ENCODE results near the gene LMAN2L.
A peak's percentile ranks its signal among the peaks of the same experiment; 100 is the strongest.

LMAN2L gene

DNA sequence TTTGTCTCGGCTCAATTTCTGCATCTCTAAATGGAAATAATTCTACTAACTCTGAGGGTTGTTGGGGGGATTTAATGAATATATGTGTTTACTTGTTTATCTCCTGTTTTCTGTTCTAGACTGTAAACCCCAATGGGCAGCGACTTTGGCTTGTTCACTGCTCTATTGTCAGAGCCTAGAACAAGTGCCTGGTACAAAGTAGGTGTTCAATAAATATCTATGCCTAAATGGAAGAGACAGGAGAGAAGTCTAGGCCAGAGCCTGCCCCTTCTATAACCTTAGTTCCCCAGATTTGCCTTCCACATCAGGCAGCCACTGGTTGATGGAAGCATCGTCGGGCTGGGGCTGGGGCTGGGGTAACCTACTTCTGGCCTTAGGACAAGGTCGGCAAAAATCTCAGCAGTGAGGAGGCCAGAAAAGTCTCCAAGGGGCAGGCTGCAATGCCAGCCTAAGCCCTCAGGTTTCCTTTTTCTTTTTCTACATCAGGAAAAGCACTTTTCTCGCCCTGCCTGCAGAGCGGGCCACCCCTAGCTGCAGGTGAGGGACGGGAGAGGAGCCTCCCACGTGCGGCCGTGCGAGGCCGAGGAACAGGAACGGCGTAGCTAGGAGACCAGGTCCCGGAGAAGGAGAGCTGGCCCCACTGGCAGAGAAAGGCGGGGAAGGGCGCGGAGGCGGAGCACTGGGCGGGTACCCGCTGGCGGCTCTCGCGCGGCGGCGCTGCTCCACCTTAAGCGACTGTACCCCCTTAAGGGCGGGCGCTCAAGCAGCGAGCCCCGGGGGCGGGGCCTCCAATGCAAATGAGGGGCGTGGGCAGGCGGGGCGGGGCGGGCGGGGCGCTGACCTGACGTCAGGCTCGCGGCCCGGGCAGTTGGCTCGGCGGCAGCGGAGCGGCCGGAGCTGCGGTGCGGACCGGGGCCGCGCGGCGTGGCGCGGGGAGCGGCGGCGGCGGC, 20.4 kb upstream of the LMAN2L start, which contains the start of gene CNNM4:
CNNM4 (plus strand) TSS at position 867 of the 950 bp plus-strand sequence. CDS start 98 bp downstream, outside the sequence.
- peak; percentile 81 for DNase-seq

DNA sequence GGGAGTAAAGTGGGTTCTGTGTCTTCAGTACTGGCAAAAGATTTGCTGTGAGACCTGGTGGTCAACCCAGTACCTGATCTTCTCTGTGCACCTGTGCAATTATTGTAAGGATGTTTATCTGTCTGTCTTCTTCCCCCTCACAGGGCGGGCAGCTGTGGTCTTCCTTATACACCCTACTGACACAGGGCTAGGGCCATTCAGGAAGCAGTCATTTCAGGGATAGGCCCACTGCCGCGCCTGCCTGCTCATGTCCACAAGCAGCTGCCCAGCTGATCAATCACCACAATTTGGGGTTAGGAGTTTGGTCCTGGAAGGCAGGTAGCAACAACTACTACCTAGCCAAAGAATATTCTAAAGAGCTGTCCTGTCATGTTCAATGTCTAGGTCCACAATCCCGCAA, 19.7 kb upstream of the LMAN2L start:
- no peak for DNase-seq

GRCh38 chr2:96758987-96759386, 19.1 kb upstream of the LMAN2L start:
- no peak for DNase-seq

- DNase-seq, result no peak
Observed at GRCh38 chr2:96757477-96757860, 17.6 kb upstream of the LMAN2L start.

DNA sequence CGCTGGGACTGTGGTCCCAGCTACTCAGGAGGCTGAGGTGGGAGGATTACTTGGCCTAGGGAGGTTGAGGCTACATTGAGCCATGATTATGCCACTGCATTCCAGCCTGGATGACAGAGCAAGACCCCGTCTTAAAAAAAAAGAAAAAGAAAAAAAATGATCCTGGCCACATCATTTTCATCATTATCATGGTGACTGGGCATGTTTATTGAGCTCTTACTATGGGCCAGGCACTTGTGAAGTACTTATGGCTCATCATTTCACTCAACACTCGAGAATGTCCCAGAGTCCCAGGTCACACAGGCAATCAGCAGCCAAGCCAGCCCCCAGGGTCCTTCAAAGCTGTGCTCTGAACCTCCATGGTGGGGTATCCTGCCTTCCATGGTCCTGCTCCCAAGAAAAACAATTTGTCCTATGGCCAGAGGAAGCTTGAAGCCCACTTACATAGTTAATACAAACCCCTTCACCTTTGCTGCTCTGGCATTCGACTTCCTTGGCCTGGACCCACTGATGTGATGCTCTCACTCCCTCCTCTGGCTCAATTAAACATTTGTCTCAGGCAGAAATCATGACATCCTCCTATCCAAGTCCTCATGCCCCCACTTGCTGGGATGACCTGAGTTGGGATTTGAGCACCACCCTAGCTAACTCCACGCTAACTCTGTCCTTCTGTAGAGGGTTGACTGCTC, 17.1 kb upstream of the LMAN2L start:
- DNase-seq, result no peak

GRCh38 chr2:96754317-96754716, 14.5 kb upstream of the LMAN2L start:
- no peak for DNase-seq

DNA sequence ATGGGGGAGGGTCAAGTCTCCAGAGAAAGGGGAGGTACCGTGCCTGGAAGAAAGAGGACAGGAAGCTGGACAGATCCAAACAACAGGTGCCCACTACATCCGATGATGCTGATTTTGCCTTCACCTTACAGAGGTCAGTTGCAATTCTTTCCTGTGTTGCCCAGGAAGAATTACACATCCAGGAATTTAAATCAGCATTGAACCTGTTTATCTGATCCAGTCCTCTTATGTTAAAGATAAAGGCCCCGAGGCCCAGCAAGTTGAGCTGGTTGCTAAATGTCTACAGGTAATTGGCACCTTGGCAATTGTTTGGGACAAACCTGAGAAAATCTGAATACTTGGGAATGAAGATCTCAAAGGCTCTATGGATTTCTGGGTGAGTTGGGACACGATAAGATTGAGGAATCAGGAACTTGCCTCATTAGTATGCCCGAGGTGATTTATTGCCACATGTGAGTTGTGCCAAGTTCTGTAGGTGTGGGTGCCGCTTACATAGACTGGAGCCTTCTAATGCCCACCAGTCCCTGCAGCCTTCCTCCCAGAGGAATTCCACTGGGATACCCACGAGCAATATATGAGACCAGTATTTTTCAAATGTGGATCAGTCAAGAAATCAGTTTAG, 13.9 kb upstream of the LMAN2L start:
- DNase-seq, result no peak

DNA sequence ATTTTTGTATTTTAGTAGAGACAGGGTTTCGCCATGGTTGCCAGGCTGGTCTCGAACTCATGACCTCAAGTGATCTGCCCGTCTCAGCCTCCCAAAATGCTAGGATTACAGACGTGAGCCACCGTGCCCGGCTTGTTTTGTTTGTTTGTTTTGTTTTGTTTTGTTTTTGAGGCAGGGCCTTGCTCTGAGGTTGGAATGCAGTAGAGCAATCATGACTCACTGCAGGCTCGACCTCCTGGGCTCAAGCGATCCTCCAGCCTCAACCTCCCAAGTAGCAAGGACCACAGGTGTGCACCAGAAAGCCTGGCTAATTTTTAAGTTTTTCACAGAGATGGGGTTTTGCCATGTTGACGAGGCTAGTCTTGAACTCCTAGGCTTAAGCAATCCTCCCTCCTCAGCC, 11.9 kb upstream of the LMAN2L start:
- DNase-seq, result no peak

GRCh38 chr2:96747061-96747617, 7.3 kb upstream of the LMAN2L start:
- no peak for DNase-seq

GRCh38 chr2:96739076-96739632, 710 bp downstream of the LMAN2L start:
- no peak for DNase-seq

DNA sequence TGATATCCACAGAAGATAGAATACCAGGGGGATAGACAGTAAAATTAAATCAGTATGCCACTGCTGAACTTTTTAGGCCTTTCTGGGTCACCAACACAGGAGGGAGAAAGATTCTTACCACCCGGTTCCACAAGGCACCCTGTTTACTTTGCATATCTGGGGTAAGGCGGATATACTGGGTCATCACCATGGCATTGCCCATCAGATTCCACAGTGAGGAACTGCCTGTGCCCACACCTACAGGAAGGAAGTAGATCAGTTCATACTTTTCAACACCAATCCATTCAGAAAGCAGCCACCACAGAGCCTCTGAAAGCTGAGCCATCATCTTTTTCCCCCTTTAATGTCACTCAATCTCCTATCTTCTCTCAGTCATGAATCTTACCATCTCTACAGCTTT, 2.0 kb downstream of the LMAN2L start:
- DNase-seq, result no peak

DNA sequence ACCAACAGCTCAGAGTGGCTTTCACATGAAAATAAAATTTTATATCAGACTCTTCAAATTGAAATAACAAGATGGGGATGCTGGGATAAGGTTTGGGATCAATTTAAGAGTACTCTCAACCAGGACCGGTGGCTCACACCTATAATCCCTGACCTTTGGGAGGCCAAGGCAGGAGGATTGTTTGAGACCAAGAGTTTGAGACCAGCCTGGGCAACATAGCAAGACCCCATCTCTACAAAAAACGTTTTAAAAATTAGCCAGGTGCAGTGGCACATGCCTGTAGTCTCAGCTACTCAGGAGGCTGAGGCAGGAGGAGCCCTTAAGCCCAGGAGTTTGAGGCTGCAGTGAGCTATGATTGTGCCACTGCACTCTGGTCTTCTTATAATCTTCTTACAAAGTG, 2.6 kb downstream of the LMAN2L start:
- no peak for DNase-seq

DNA sequence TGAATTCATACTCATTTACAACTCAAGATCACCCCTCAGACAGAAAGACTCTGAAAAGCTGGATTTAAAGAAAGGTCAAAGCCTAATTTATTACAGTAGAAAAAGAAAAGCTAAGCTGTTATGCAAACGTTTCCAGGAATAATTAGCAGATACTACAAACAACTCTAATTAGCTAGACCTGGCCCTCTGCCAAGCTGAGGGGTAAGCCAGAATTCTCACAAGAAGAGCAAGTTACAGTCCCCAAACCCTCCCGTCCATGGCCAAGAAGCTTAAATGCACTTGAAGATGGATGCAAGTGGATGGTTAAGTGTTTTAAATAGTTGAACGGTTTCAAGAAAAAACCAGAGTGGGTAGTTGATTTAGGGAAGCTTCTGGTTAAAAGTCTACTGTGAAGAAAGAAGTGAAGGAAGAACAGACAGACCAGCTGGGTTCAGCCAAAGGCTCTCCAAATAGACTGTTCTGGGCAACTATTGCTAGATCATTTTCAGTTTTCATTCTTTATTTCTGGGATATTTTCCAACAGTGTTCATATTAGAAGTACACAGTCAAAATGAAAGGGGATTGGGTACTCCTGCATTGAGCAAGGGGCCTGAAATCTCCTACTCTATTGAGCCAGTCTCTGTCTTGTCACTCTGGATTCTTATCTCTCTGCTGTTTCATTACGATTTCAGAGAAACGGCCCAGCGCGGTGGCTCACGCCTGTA, 4.8 kb downstream of the LMAN2L start:
- DNase-seq, result no peak

DNA sequence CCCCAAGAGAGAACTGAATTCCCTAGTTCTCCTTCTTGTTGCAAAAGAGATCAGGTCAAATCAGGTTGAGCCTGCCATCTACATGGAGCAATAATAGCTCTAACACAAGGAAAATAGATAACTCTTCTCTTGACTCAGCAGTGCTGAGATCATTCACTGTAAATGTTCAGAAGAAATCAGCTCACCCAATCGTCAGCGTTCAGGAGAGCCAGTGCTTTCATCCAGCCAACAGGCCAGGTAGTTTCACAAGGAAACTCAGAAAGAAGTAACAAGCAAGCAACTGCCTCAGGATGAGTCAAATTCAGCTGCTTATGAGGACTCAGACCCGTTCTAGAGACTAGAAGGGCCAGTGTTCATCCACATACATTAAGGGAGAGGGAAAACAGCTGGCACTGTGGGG, 5.9 kb downstream of the LMAN2L start:
- no peak for DNase-seq

DNA sequence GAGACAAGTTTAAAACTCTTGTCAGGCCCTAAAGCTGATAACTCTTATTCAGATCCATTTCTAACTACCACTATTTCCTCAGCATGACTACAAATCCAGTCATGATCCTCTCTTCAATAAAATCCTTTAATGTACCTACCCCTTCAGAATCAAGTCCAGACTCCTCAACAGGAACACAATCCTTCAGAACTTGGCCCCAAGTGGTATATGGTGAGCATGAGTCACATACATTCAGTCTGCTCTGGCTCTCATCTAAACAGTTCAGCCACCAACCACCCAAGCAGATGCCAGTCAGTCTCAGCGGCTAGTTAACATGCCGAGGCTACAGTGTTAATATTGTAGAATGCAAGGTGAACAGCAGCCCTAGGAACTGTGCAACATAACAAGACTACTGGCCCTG, 9.7 kb downstream of the LMAN2L start:
- no peak for DNase-seq

DNA sequence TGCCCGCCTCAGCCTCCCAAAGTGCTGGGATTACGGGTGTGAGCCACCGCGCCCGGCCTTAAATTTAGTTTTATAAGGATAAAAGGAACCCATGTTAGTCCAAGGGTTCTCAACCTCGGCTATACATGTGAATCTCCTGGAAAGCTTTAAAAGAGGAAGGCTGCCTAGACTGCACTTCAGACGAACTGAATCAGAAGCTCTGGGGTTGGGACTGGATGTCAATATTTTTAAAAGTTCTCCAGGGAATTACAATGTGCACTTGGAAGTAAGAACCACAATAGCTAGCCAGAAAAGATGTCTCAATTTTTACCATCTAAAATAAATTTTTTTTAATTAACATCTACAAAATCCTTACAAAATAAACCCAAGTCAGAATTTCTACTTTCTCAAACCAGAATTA, 10.1 kb downstream of the LMAN2L start:
- DNase-seq, result no peak

DNA sequence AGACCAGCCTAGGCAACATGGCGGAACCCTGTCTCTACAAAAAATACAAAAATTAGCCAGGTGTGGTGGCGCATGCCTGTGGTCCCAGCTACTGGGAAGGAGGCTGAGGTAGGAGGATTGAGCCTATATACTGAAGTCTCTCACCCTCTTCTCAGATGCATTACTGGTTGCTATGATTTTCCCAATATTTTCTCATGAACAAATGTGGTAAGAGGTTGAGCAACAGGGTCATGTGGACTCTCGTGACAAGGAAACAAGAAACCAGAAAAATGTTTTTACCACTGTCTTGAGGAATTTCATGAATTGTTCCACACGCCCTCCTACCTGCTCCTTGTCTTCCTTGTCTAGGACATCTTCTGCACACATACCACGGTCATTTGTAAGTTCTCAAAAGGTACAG, 12.4 kb downstream of the LMAN2L start:
- DNase-seq, result no peak

DNA sequence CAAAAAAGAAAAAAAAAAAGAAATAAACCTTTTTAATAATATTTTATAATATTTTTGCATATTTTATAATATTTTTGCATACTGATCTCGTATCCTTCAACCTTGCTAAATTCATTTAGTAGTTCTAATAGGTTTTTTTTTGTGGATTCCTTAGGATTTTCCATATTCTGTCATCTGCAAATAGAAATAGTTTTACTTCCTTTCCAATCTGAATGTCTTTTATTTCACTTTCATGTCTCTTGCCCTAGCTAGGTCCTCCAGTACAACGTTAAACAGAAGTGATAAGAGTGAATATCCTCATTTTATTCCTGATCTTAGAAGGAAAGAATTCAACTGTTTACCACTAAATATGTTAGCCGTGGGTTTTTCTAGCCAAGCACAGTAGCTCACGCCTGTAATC, 13.7 kb downstream of the LMAN2L start:
- DNase-seq, result no peak

GRCh38 chr2:96716388-96716787, 23.5 kb downstream of the LMAN2L start:
- DNase-seq, result no peak

GRCh38 chr2:96715658-96716057, 24.2 kb downstream of the LMAN2L start:
- no peak for DNase-seq

DNA sequence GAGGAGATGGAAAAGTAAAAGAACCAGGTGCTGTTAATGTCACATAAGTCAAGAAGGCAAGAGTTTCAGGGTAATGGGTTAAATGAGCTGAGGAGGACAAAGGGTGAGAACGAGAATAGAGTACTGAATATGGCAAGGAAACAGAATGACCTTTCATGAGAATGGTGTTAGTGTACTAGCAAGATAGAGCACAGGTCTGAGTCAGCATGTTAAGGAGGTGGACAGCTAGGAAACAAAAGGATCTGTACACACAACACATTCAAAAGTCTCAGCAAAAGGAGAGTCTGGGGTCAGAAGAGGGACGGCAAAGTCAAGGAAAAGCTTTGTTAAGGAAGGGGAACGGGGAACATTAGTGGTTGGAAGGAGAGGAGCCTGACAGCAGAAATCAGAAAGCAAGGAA, 28.9 kb downstream of the LMAN2L start:
- no peak for DNase-seq

DNA sequence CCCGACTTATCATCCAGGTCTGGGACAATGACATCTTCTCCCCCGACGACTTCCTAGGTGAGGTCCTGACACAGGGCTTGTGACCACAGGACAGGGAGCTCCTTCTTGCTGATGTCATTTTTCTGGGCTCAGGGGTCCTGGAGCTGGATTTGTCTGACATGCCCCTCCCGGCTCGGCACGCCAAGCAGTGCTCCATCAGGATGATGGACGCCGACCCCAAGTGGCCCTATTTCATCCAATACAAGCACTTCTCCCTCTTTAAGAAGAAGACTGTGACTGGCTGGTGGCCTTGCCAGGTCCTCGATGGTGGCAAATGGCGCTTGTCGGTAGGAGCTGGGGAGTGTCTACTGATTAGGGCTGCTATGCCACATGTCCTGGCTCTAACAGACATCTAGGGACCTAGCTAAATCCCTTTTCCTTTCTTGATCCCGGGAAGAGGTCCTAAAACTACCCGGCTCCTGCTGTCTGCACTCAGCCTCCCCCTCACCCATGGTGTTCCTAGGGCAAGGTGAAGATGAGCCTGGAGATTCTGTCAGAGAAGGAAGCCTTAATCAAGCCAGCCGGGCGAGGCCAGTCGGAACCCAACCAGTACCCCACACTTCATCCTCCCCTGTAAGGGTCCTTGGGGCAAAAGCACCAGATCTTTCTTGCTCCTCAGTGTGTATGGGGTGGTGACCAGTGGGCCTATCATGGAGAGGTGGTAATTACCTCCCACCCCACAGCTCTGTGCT, 36.7 kb downstream of the LMAN2L start:
- no peak for DNase-seq

All from NCI-H1092 (cell line).